ENCODE results near the gene ADK. TPM values are rescaled to one million over a fixed set of nuclear protein-coding genes. Genes with fewer than 3 reads are reported as not detected.

ADK gene
- polyA plus RNA-seq, 1 experiment: 41.9 TPM

- H3K4me3 ChIP-seq (ENCODE audit: low read depth, low read length): no peak overlapping the region
- POLR2A ChIA-PET: no interaction called here
- H3K27me3 ChIP-seq (ENCODE audit: control insufficient read depth, insufficient read depth, low read length): no peaks in the 10 kb centered on the region
- no peak for DNase-seq (ENCODE audit: low read depth, low spot score)
- H3K27ac ChIP-seq (ENCODE audit: low read depth, low read length): no peak overlapping the region
- CTCF ChIA-PET: interaction anchor here (0.6 to 2.3 kb wide), 9 partner anchors 9 to 360 kb away, joined by 3 to 6 read pairs (median 3); no protein-coding TSS in a partner anchor
- TF ChIP-seq CTCF (IDR thresholded peaks at IDR 0.05; ENCODE audit: low read depth, low read length): no peak
- peaks cover 12% of the 10 kb centered on the region for H3K9me3 ChIP-seq (ENCODE audit: control insufficient read depth, insufficient read depth, low read length)
Measured at GRCh38 chr10:74419491-74419951, 268.5 kb downstream of the ADK start.

GRCh38 chr10:74419958-74420375 lies 268.9 kb downstream of the ADK start:
- H3K27ac ChIP-seq (ENCODE audit: low read depth, low read length): no peak overlapping the region
- H3K4me3 ChIP-seq (ENCODE audit: low read depth, low read length): no peak overlapping the region
- POLR2A ChIA-PET: no interaction called here
- CTCF ChIA-PET: interaction anchor here (0.6 to 2.3 kb wide), 11 partner anchors 9 to 600 kb away, joined by 3 to 6 read pairs (median 3); no protein-coding TSS in a partner anchor
- H3K9me3 ChIP-seq (ENCODE audit: control insufficient read depth, insufficient read depth, low read length): peaks cover 12% of the 10 kb centered on the region
- peak; percentile 56 for TF ChIP-seq CTCF (IDR thresholded peaks at IDR 0.05; ENCODE audit: low read depth, low read length)
- no peaks in the 10 kb centered on the region for H3K27me3 ChIP-seq (ENCODE audit: control insufficient read depth, insufficient read depth, low read length)
- DNase-seq (ENCODE audit: low read depth, low spot score): no peak

GRCh38 chr10:74424565-74424964 lies 273.5 kb downstream of the ADK start:
- POLR2A ChIA-PET: no interaction called here
- H3K27ac ChIP-seq (ENCODE audit: low read depth, low read length): no peak overlapping the region
- no peak for DNase-seq (ENCODE audit: low read depth, low spot score)
- no peaks in the 10 kb centered on the region for H3K27me3 ChIP-seq (ENCODE audit: control insufficient read depth, insufficient read depth, low read length)
- H3K9me3 ChIP-seq (ENCODE audit: control insufficient read depth, insufficient read depth, low read length): peaks cover 12% of the 10 kb centered on the region
- TF ChIP-seq CTCF (IDR thresholded peaks at IDR 0.05; ENCODE audit: low read depth, low read length): no peak
- CTCF ChIA-PET: no interaction called here
- no peak overlapping the region for H3K4me3 ChIP-seq (ENCODE audit: low read depth, low read length)

- no peak overlapping the region for H3K4me3 ChIP-seq (ENCODE audit: low read depth, low read length)
- ChIA-PET POLR2A (no interaction called here), CTCF (no interaction called here)
- peaks cover 12% of the 10 kb centered on the region for H3K9me3 ChIP-seq (ENCODE audit: control insufficient read depth, insufficient read depth, low read length)
- DNase-seq (ENCODE audit: low read depth, low spot score): no peak
- H3K27ac ChIP-seq (ENCODE audit: low read depth, low read length): no peak overlapping the region
- TF ChIP-seq CTCF (IDR thresholded peaks at IDR 0.05; ENCODE audit: low read depth, low read length): no peak
- no peaks in the 10 kb centered on the region for H3K27me3 ChIP-seq (ENCODE audit: control insufficient read depth, insufficient read depth, low read length)
Measured at GRCh38 chr10:74425456-74426001, 274.5 kb downstream of the ADK start.

GRCh38 chr10:74431816-74432215 lies 280.8 kb downstream of the ADK start:
- DNase-seq (ENCODE audit: low read depth, low spot score): no peak
- H3K27ac ChIP-seq (ENCODE audit: low read depth, low read length): no peak overlapping the region
- ChIA-PET CTCF (interaction anchor here (1.5 kb wide), 1 partner anchor 12 kb away, joined by 5 read pairs; no protein-coding TSS in a partner anchor), POLR2A (no interaction called here)
- no peaks in the 10 kb centered on the region for H3K27me3 ChIP-seq (ENCODE audit: control insufficient read depth, insufficient read depth, low read length)
- no peak overlapping the region for H3K4me3 ChIP-seq (ENCODE audit: low read depth, low read length)
- TF ChIP-seq CTCF (IDR thresholded peaks at IDR 0.05; ENCODE audit: low read depth, low read length): no peak
- H3K9me3 ChIP-seq (ENCODE audit: control insufficient read depth, insufficient read depth, low read length): no peaks in the 10 kb centered on the region

All from AG04450 (cell line).